Ovary (tissue), 9 donors: ENCODE measurements around the gene C1orf185. TPM values are rescaled to one million over a fixed set of nuclear protein-coding genes. Genes with fewer than 3 reads are reported as not detected.
"Not testable (repeated sequence)": the region's sequence is repeated elsewhere in the genome, so short reads cannot be mapped to it uniquely, and the experiment has no call there.

Source experiments
- DNase-seq, 5 donors: peaks; one replicate each; pipeline ENCODE4 v3.0.0-alpha.2; 2019 to 2020
- H3K27ac ChIP-seq, 2 donors: fragments of 200-600 bp; one replicate each; pipeline versions ENCODE4 v1.5.1 to v1.8.0; 2019 to 2022
- H3K27me3 ChIP-seq: fragments of 200-600 bp; one replicate; pipeline ENCODE4 v1.8.0; 2022
- H3K36me3 ChIP-seq: fragments of 200-600 bp; sonication (generic); one replicate; pipeline ENCODE4 v1.5.1; 2019
- H3K4me1 ChIP-seq: one replicate; pipeline ENCODE4 v1.8.1; 2013; ENCODE audit warnings: mild to moderate bottlenecking, moderate library complexity; ENCODE audit not compliant: insufficient read depth
- H3K4me3 ChIP-seq: fragments of 200-600 bp; sonication (generic); one replicate; pipeline ENCODE4 v1.5.1; 2017
- H3K9me3 ChIP-seq, 2 donors: fragments of 200-600 bp in 1 of 2; sonication (generic) in 1 of 2; one replicate each; pipeline versions ENCODE4 v1.5.1 to v1.8.1; 2013 to 2019; ENCODE audit warnings: mild to moderate bottlenecking in 1 of 2, moderate library complexity in 1 of 2
- EP300 ChIP-seq: sonication (generic); formaldehyde crosslinking; IDR thresholded peaks from one replicate; pipeline ENCODE4 v1.6.1; 2017; ENCODE audit warnings: antibody characterized with exemption
- POLR2A ChIP-seq: fragments of 450-650 bp; IDR thresholded peaks from one replicate; pipeline ENCODE4 v1.6.1; 2017; ENCODE audit warnings: antibody characterized with exemption, mild to moderate bottlenecking, moderate library complexity
- WGBS, 3 donors: extraction: QIAGEN DNeasy Blood & Tissue Kit in 1 of 3; methylation state at CpG; one replicate each; pipeline versions ENCODE4 v1.1.5 to v1.1.7; 2013 to 2017; 5-methylcytosine and 5-hydroxymethylcytosine counted together
- intact Hi-C, 4 donors: fragments of 100-400 bp; cut with DNase I; formaldehyde crosslinking; loops; one replicate each; pipeline versions ENCODE4 v1.11.0 to v1.15.1; 2022 to 2023
- polyA plus RNA-seq, 2 donors: library from polyadenylated mRNA; stranded (reverse); fragments of 200-250 nt in 1 of 2; fragments of 350-450 nt in 1 of 2; fragmentation: Illumina TruSeq in 1 of 2; extraction: RNeasy Lipid Tissue Mini Kit (QIAGEN cat#74804) in 1 of 2; gene quantifications; one replicate each; pipeline ENCODE4 v1.2.3, GENCODE V29; 2013 to 2014
- total RNA-seq, 7 donors: library from RNA; depleted of rRNA in 2 of 7; stranded (reverse); fragments of >200 nt in 2 of 7; fragmentation: NEBNext Ultra II Directional in 3 of 7; extraction: Animal tissue kit (Norgen Biotek cat#: 25700) in 3 of 7; gene quantifications; one replicate each; pipeline versions ENCODE4 v1.1.0 to v1.2.4, GENCODE V29; 2016 to 2023
- TF ChIP-seq, protein P1 (sequence below), 3 donors: fragments of 450-650 bp in 2 of 3; fragments of 200-600 bp in 1 of 3; IDR thresholded peaks; one replicate each; pipeline versions ENCODE4 v1.5.1 to v1.8.0; 2016 to 2022; ENCODE audit warnings: antibody characterized with exemption in 3 of 3, mild to moderate bottlenecking in 1 of 3
- donor health status: DM: no; HTN: no; CAD: no; lungs with moderate emphysema.
- donor health status: DM: no; HTN: no; CAD: no.
- donor health status: Bipolar disorder and iron deficiency.
- donor health status: DM: yes; HTN: yes; CAD: no.
- donor health status: DM: no; HTN: no; CAD: no.
- donor health status: DM: yes; HTN: yes; CAD: no.

Gene C1orf185
- total and polyA plus RNA-seq, 9 donors = not detected

DNA sequence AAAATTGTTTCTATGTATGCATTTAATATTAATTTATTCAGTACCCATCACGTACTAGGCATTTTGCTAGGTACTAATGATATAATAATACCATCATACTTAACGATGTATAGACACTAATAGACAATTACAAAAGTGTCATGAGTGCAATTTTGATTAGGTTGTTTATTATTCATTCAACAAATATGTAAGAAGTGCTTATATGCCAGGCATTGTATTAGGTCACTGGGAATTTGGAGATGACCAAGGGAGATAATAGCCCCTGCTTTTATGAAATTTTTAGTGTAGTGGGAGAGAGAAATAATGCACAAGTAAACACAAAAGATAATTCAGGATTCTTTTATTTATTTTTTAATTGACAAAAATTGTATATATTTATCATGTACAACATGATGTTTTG, 18.6 kb downstream of the C1orf185 start:
- TF ChIP-seq EP300 (no peak), POLR2A (no peak)
- TF ChIP-seq, protein P1, sequence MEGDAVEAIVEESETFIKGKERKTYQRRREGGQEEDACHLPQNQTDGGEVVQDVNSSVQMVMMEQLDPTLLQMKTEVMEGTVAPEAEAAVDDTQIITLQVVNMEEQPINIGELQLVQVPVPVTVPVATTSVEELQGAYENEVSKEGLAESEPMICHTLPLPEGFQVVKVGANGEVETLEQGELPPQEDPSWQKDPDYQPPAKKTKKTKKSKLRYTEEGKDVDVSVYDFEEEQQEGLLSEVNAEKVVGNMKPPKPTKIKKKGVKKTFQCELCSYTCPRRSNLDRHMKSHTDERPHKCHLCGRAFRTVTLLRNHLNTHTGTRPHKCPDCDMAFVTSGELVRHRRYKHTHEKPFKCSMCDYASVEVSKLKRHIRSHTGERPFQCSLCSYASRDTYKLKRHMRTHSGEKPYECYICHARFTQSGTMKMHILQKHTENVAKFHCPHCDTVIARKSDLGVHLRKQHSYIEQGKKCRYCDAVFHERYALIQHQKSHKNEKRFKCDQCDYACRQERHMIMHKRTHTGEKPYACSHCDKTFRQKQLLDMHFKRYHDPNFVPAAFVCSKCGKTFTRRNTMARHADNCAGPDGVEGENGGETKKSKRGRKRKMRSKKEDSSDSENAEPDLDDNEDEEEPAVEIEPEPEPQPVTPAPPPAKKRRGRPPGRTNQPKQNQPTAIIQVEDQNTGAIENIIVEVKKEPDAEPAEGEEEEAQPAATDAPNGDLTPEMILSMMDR (IDR thresholded peaks at IDR 0.05) = no peak
- 78 to 84% (median 81%) methylated on average over 2 of the region's 2 CpGs for WGBS, 3 donors
- H3K27ac ChIP-seq = no peak overlapping the region

DNA sequence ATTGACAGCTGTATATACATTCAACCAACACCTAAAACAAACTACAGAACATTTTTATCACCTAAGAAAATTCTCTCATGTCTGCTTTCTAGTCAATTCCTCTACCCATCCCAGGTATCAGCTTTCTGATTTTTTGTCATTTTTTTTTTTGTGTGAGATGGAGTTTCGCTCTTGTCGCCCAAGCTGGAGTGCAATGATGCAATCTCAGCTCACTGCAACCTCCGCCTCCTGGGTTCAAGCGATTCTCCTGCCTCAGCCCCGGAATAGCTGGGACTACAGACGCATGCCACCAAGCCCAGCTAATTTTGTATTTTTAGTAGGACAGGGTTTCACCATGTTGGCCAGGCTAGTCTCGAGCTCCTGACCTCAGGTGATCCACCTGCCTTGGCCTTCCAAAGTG, 25.1 kb downstream of the C1orf185 start:
- H3K27ac ChIP-seq, H3K4me3 ChIP-seq, H3K36me3 ChIP-seq, intact Hi-C loops, H3K4me1 ChIP-seq, DNase-seq, H3K27me3 ChIP-seq, H3K9me3 ChIP-seq: not testable (repeated sequence)
- 84 to 90% (median 87%) methylated on average over 7 of the region's 7 CpGs for WGBS, 3 donors

More for the DNA sequence above, 18.6 kb downstream of the C1orf185 start:
- Histone ChIP-seq H3K4me3 (no peak overlapping the region), H3K4me1 (no peaks in the 10 kb centered on the region), H3K36me3 (no peaks in the 10 kb centered on the region), H3K9me3 (no peaks in the 10 kb centered on the region), H3K27me3 (no peaks in the 10 kb centered on the region)
- intact Hi-C loops = no loop called here
- DNase-seq = no peak

DNA sequence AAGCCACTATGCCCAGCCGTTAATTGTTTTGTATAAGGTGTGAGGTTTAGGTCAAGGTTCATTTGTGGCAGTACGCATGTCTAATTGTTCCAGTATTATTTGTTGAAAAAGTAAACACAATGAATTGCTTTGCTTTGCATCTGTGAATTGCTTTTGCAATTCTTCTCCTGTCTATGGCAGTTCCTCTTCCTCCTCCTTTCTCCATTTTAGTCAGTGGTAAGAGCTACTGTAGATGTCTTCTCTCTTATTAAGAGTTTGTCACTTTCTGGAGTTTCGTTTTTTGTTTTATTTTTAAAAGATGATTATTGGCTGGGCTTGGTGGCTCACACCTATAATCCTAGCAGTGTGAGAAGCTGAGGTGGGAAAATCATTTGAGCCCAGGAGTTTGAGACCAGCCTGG, 29.2 kb downstream of the C1orf185 start:
- intact Hi-C loops = loop anchor here in 1 of 4 donors (5.0 kb wide), 1 partner anchor 984 kb away; no protein-coding TSS in a partner anchor
- H3K4me1 ChIP-seq = no peaks in the 10 kb centered on the region
- H3K9me3 ChIP-seq = peaks cover 0 to 3% of the 10 kb centered on the region in 2 donors
- H3K27me3 ChIP-seq = no peaks in the 10 kb centered on the region
- 68 to 73% (median 71%) methylated on average over 3 of the region's 3 CpGs for WGBS, 3 donors
- no peaks in the 10 kb centered on the region for H3K36me3 ChIP-seq
- no peak for TF ChIP-seq EP300
- TF ChIP-seq, protein P1 (IDR thresholded peaks at IDR 0.05) = no peak
- TF ChIP-seq POLR2A = no peak
- no peak for DNase-seq
- H3K4me3 ChIP-seq = no peak overlapping the region
- no peak overlapping the region for H3K27ac ChIP-seq

DNA sequence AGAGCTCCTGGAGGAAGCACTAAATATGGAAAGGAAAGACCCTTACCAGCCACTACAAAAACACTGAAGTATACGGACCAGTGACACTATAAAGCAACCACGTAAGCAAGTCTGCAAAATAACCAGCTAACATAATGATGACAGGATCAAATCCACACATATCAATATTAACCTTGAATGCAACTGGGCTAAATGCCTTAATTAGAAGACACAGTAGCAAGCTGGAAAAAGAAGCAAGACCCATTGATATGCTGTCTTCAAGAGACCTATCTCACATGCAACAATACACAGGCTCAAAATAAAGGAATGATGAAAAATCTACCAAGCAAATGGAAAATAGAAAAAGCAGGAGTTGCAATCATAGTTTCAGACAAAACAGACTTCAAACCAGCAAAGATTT, 31.0 kb downstream of the C1orf185 start:
- H3K27me3 ChIP-seq = no peaks in the 10 kb centered on the region
- H3K4me3 ChIP-seq = no peak overlapping the region
- H3K4me1 ChIP-seq = no peaks in the 10 kb centered on the region
- WGBS, 3 donors = 87 to 93% (median 91%) methylated on average over 2 of the region's 2 CpGs
- TF ChIP-seq POLR2A (no peak), EP300 (no peak)
- TF ChIP-seq, protein P1 (IDR thresholded peaks at IDR 0.05) = no peak
- peaks cover 0 to 3% of the 10 kb centered on the region in 2 donors for H3K9me3 ChIP-seq
- H3K36me3 ChIP-seq = no peaks in the 10 kb centered on the region
- DNase-seq = no peak
- intact Hi-C loops = loop anchor here in 1 of 4 donors (5.0 kb wide), 1 partner anchor 986 kb away; no protein-coding TSS in a partner anchor
- no peak overlapping the region for H3K27ac ChIP-seq

DNA sequence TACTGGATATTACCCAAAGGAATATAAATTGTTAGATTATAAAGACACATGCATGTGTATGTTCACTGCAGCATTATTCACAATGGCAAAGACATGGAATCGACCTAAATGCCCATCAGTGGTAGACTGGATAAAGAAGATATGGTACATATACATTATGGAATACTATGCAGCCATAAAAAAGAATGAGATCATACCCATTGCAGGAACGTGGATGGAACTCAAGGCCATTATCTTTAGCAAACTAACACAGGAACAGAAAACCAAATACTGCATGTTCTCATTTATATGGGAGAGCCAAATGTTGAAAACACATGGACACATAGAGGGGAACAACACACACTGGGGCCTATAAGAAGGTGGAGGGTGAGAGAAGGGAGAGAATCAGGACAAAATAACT, 35.7 kb downstream of the C1orf185 start:
- H3K27ac ChIP-seq, DNase-seq, H3K27me3 ChIP-seq, H3K36me3 ChIP-seq, intact Hi-C loops, H3K9me3 ChIP-seq, H3K4me3 ChIP-seq, H3K4me1 ChIP-seq: not testable (repeated sequence)
- WGBS, 3 donors = 30 to 50% (median 43%) methylated on average over 2 of the region's 2 CpGs

DNA sequence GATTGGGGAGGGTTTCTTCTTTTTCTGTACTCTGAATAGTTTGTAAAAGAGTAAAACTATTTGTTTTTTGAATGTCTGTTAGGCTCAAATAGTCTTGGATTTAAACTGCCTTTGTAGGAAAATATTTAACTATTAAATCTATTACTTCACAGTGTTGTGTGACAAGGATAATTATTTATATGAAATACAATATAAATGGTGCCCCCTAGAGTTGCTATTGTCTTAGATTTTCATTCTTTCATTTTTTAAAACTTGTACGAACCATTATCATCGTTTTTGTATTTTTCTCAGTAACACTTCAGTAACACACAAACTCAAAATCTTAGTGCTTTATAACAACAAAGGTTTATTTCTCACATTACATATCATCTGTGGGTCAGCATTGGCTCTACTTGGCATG, 37.4 kb downstream of the C1orf185 start:
- Histone ChIP-seq H3K27me3 (no peaks in the 10 kb centered on the region), H3K9me3 (no peaks in the 10 kb centered on the region)
- 28 to 45% (median 33%) methylated on average over 2 of the region's 2 CpGs for WGBS, 3 donors

More for the DNA sequence above, 37.4 kb downstream of the C1orf185 start:
- Histone ChIP-seq H3K4me1 (no peaks in the 10 kb centered on the region), H3K27ac (no peak overlapping the region), H3K36me3 (no peaks in the 10 kb centered on the region), H3K4me3 (no peak overlapping the region)
- no peak for TF ChIP-seq EP300
- no peak for TF ChIP-seq POLR2A
- TF ChIP-seq, protein P1 (IDR thresholded peaks at IDR 0.05) = no peak
- intact Hi-C loops = no loop called here
- DNase-seq = no peak
